Panc1 (cell line): ENCODE results near the gene GNAQ. TPM values are rescaled to one million over a fixed set of nuclear protein-coding genes. Genes with fewer than 3 reads are reported as not detected.

Experiments used
- ATAC-seq: fragments of 200-7000 bp; cut with Tn5 transposase; 2 replicates; pipeline ENCODE4 v1.9.1; 2020; ENCODE audit warnings: mild to moderate bottlenecking, moderate library complexity
- BruUV-seq: library from RNA; stranded (reverse); fragments of 400-500 nt; replicated peaks from 2 replicates; lab custom pipeline; 2021; lab: Mats Ljungman, UMichigan
- CTCF ChIA-PET: fragments of 300-600 bp; sonication (Branson Sonifier 250); formaldehyde crosslinking; loops from one replicate; lab custom pipeline; 2022; ENCODE audit warnings: antibody characterized with exemption; lab: Charles Lee
- POLR2A ChIA-PET: fragments of 300-600 bp; sonication (Branson Sonifier 250); formaldehyde crosslinking; loops from one replicate; lab custom pipeline; 2022; ENCODE audit warnings: antibody characterized with exemption; lab: Charles Lee
- DNase-seq: peaks from one replicate; pipeline ENCODE4 v3.0.0-alpha.2; 2010; ENCODE audit warnings: low read depth, low spot score
- H3K27ac ChIP-seq: 2 replicates; pipeline ENCODE4 v1.5.1; 2011; ENCODE audit warnings: mild to moderate bottlenecking, low read length, inconsistent platforms
- H3K27me3 ChIP-seq: fragments of 200-500 bp; sonication (Bioruptor generic); 2 replicates; pipeline ENCODE4 v1.6.0; 2014; ENCODE audit warnings: low read length, inconsistent platforms; ENCODE audit not compliant: control insufficient read depth, insufficient read depth
- H3K36me3 ChIP-seq: fragments of 200-500 bp; sonication (Bioruptor generic); 2 replicates; pipeline ENCODE4 v1.5.1; 2014; ENCODE audit warnings: inconsistent platforms, mild to moderate bottlenecking, low read length, moderate library complexity; ENCODE audit not compliant: control insufficient read depth, insufficient read depth
- H3K4me1 ChIP-seq: 2 replicates; pipeline ENCODE4 v1.5.1; 2011; ENCODE audit warnings: inconsistent platforms, mild to moderate bottlenecking, low read length, moderate library complexity; ENCODE audit not compliant: control insufficient read depth, insufficient read depth
- H3K4me3 ChIP-seq, 2 experiments: 2 replicates each; pipeline ENCODE4 v1.5.1; 2011 to 2012; ENCODE audit warnings: low read depth in 2 of 2, low read length in 2 of 2, mild to moderate bottlenecking in 2 of 2, inconsistent platforms in 1 of 2, moderate library complexity in 1 of 2
- H3K9me3 ChIP-seq: fragments of 200-500 bp; sonication (Bioruptor generic); 2 replicates; pipeline ENCODE4 v1.5.1; 2014; ENCODE audit warnings: low read depth, mild to moderate bottlenecking, inconsistent platforms, low read length, moderate library complexity; ENCODE audit not compliant: control insufficient read depth, insufficient read depth
- CTCF ChIP-seq: fragments of 450-650 bp; IDR thresholded peaks from 2 replicates; pipeline ENCODE4 v1.5.1; 2017; ENCODE audit warnings: mild to moderate bottlenecking
- POLR2AphosphoS5 ChIP-seq: IDR thresholded peaks from 2 replicates; pipeline ENCODE4 v1.6.1; 2012; ENCODE audit warnings: mild to moderate bottlenecking, low read depth, low read length, moderate library complexity
- REST ChIP-seq, 2 experiments: IDR thresholded peaks; 2 replicates each; pipeline ENCODE4 v1.6.1; 2011 to 2012; ENCODE audit warnings: low read depth in 2 of 2, control low read depth in 1 of 2, low read length in 1 of 2, mild to moderate bottlenecking in 1 of 2, moderate library complexity in 1 of 2; ENCODE audit not compliant: insufficient read depth in 1 of 2
- SIN3A ChIP-seq: IDR thresholded peaks from 2 replicates; pipeline ENCODE4 v1.6.1; 2012; ENCODE audit warnings: low read depth, mild to moderate bottlenecking, low read length, moderate library complexity, borderline replicate concordance; ENCODE audit not compliant: insufficient read depth
- TCF7L2 ChIP-seq: IDR thresholded peaks from 2 replicates; pipeline ENCODE4 v1.6.1; 2011; ENCODE audit warnings: mild to moderate bottlenecking, low read depth, low read length, inconsistent platforms
- in situ Hi-C: cut with HindIII; loops from 2 replicates; pipeline ENCODE4 v1.10.0; 2016; ENCODE audit warnings: low sequenced_read_pairs, low pct_unique_long_range_greater_than_20kb
- intact Hi-C: fragments of 100-400 bp; cut with micrococcal nuclease; formaldehyde crosslinking; loops from one replicate; pipeline ENCODE4 v1.10.0; 2022; ENCODE audit not compliant: unreplicated experiment
- total RNA-seq: library from RNA; stranded (reverse); gene quantifications from one replicate; pipeline ENCODE4 v1.2.1, GENCODE V29; 2021; ENCODE audit not compliant: unreplicated experiment

The GNAQ gene
- total RNA-seq, 1 experiment from 2014 or later: 34.5 TPM

- Histone ChIP-seq H3K36me3 (no peaks in the 10 kb centered on the region), H3K27me3 (no peaks in the 10 kb centered on the region), H3K4me3 (no peak overlapping the region), H3K27ac (no peak overlapping the region), H3K9me3 (no peaks in the 10 kb centered on the region), H3K4me1 (no peaks in the 10 kb centered on the region)
- ChIA-PET POLR2A (no interaction called here), CTCF (no interaction called here)
- in situ Hi-C loops: no loop called here
- no peak for DNase-seq
- ATAC-seq: no peak
- TF ChIP-seq POLR2AphosphoS5 (no peak), CTCF (no peak), TCF7L2 (no peak), SIN3A (no peak), REST (IDR thresholded peaks at IDR 0.05; ENCODE audit: insufficient read depth in 1 of 2, low read depth in 2 of 2, low read length in 1 of 2) (no peak)
- intact Hi-C loops: no loop called here
- no TSS peak for BruUV-seq
Observed at GRCh38 chr9:77987081-77987656, 44.4 kb downstream of the GNAQ start.

GRCh38 chr9:77985996-77986395 is 45.6 kb downstream of the GNAQ start:
- no peak overlapping the region for H3K27ac ChIP-seq
- ChIA-PET POLR2A (no interaction called here), CTCF (interaction anchor here (0.5 kb wide), 1 partner anchor 89 kb away, joined by 4 read pairs; no protein-coding TSS in a partner anchor)
- no peak for ATAC-seq
- no peak for TF ChIP-seq TCF7L2
- TF ChIP-seq POLR2AphosphoS5: no peak
- TF ChIP-seq REST (IDR thresholded peaks at IDR 0.05; ENCODE audit: insufficient read depth in 1 of 2, low read depth in 2 of 2, low read length in 1 of 2): no peak
- TF ChIP-seq SIN3A: no peak
- TF ChIP-seq CTCF: no peak
- in situ Hi-C loops (no loop called here), intact Hi-C loops (no loop called here)
- no peaks in the 10 kb centered on the region for H3K4me1 ChIP-seq
- H3K27me3 ChIP-seq: no peaks in the 10 kb centered on the region
- no peaks in the 10 kb centered on the region for H3K36me3 ChIP-seq
- DNase-seq: no peak
- H3K4me3 ChIP-seq: no peak overlapping the region
- no TSS peak for BruUV-seq
- H3K9me3 ChIP-seq: no peaks in the 10 kb centered on the region
